ENCODE data around the gene CCDC188. TPM values are rescaled to one million over a fixed set of nuclear protein-coding genes. Genes with fewer than 3 reads are reported as not detected.

Gene CCDC188
- total and polyA plus RNA-seq, 9 of the 15 experiments (the other 6 are each of a cell fraction or from before 2014, with no cell fraction given) = not detected

DNA sequence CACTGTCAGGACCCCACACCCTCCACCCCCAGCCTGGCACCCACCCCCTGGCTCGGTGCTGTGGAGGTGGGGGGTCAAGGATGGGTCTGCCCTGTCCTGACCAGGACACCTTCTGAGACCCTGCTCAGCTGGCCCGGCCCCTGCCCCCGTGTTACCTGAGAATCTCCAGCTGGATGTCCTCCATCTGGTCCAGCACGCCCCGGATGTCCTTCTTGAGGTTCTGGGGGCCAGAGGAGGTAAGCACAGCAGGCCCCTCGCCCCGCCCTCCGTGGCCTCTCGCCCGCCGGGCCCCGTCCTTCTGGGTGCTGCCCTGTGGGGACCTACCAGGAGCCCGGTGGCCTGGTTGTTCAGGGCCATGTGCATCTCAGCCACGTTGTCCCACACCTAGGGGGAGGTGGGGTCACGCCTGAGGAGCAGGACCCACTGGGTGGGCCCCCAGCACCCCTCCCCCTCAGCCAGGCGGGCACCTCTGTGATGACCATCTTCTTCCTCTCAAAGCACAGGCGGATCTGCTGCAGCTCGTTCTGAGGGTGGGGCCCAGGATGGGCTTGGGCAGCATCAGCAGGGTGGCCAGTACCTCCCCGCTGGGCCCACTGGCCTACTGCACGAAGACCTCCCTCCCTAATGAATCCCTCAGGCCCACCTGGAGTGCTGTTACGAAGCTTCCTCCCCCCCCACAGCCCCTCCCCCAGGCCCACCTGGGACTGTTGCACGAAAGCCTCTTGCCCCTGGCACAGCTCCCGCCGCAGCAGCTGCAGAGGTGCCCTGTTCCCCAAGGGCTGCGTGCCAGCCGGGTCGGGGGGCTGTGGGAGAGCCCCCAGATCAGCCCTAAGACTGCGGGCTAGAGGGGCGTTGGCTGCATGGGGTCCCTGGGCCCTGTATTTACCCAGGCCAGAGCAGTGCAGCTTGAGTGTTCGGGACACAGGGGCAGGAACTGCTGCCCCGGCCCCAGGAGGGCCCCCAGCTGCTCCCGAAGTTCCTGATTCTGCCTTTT lies 1.3 kb downstream of the CCDC188 start:
- H3K27me3 ChIP-seq (ENCODE audit: control insufficient read depth in 2 of 2, insufficient read depth in 2 of 2, low read length in 2 of 2) = peaks cover 15 to 26% of the 10 kb centered on the region in 2 experiments; a peak in 4 of 5 replicates
- no peaks in the 10 kb centered on the region for H3K36me3 ChIP-seq (ENCODE audit: control insufficient read depth, insufficient read depth, low read length)
- intact Hi-C loops (cut with micrococcal nuclease) (loop anchor here (10.0 kb wide), 1 partner anchor 265 kb away; no protein-coding TSS in a partner anchor), in situ Hi-C loops (cut with MboI) (loop anchor here (25.0 kb wide), 1 partner anchor 538 kb away; no protein-coding TSS in a partner anchor)
- H3K9me3 ChIP-seq (replicated peaks; ENCODE audit: control insufficient read depth, insufficient read depth, low read depth, low read length) = no peaks in the 10 kb centered on the region
- POLR2A ChIA-PET = interaction anchor here (0.5 to 1.1 kb wide), 5 partner anchors 29 to 344 kb away, joined by 3 read pairs; partner anchors contain the start of gene TRMT2A
- H3K4me2 ChIP-seq (ENCODE audit: insufficient read depth, low read length) = no peak overlapping the region
- DNase-seq (ENCODE audit: extremely low read depth in 1 of 4, low spot score in 3 of 4) (no peak), FAIRE-seq (no peak), ATAC-seq (no peak)
- CTCF ChIA-PET (ENCODE audit: low intra/inter-chr PET ratio) = no interaction called here
- no peak overlapping the region for H3K27ac ChIP-seq (ENCODE audit: extremely low read depth, low read depth, low read length)
- H4K20me1 ChIP-seq (replicated peaks; ENCODE audit: control insufficient read depth, insufficient read depth, low read length) = peaks cover 27% of the 10 kb centered on the region
- H3K9me1 ChIP-seq (ENCODE audit: control insufficient read depth, insufficient read depth, low read length) = no peaks in the 10 kb centered on the region
- 16% methylated on average over 32 of the region's 32 CpGs for WGBS (ENCODE audit: insufficient coverage, low coverage, missing lambda C conversion rate)
- H3K4me3 ChIP-seq = no peak overlapping the region
- H3K4me1 ChIP-seq (replicated peaks in 1 of 2; ENCODE audit: control insufficient read depth in 2 of 2, insufficient read depth in 2 of 2, low read length in 2 of 2) = peaks cover 0 to 79% of the 10 kb centered on the region in 2 experiments; a peak in 2 of 5 replicates
- H2AFZ ChIP-seq (ENCODE audit: low read depth, low read length) = no peak overlapping the region
- BruUV-seq (replicated peaks) = no TSS peak
- peak overlapping the region in 1 of 2 experiments; percentile 63; a peak in 2 of 4 replicates for H3K9ac ChIP-seq (ENCODE audit: insufficient read depth in 1 of 2, low read depth in 2 of 2, low read length in 2 of 2)
- no peaks in the 10 kb centered on the region for H3K79me2 ChIP-seq (ENCODE audit: control insufficient read depth, insufficient read depth, low read length)
- TF ChIP-seq, protein P1, sequence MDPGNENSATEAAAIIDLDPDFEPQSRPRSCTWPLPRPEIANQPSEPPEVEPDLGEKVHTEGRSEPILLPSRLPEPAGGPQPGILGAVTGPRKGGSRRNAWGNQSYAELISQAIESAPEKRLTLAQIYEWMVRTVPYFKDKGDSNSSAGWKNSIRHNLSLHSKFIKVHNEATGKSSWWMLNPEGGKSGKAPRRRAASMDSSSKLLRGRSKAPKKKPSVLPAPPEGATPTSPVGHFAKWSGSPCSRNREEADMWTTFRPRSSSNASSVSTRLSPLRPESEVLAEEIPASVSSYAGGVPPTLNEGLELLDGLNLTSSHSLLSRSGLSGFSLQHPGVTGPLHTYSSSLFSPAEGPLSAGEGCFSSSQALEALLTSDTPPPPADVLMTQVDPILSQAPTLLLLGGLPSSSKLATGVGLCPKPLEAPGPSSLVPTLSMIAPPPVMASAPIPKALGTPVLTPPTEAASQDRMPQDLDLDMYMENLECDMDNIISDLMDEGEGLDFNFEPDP (CRISPR knock-in tag; IDR thresholded peaks at IDR 0.05) = no peak
- TF ChIP-seq, protein P2, sequence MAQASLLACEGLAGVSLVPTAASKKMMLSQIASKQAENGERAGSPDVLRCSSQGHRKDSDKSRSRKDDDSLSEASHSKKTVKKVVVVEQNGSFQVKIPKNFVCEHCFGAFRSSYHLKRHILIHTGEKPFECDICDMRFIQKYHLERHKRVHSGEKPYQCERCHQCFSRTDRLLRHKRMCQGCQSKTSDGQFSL (CRISPR knock-in tag; IDR thresholded peaks at IDR 0.05) = peak; percentile 88
- TF ChIP-seq, protein P2 (tag; IDR thresholded peaks at IDR 0.05) = peak in 1 of 2 experiments; percentile 45; a peak in 1 of 4 replicates
- TF ChIP-seq ATF1 (CRISPR knock-in tag; IDR thresholded peaks at IDR 0.05) (0 out of 2 replicates have a peak, but pooled peaks have one; percentile 5), ATF1 (tag; IDR thresholded peaks at IDR 0.05) (no peak), ETS2 (tag; IDR thresholded peaks at IDR 0.05; ENCODE audit: borderline replicate concordance, poor library complexity, severe bottlenecking) (no peak), IRF2 (CRISPR knock-in tag; IDR thresholded peaks at IDR 0.05) (no peak), ZNF174 (CRISPR knock-in tag; IDR thresholded peaks at IDR 0.05) (no peak)
- TF ChIP-seq, protein P3, sequence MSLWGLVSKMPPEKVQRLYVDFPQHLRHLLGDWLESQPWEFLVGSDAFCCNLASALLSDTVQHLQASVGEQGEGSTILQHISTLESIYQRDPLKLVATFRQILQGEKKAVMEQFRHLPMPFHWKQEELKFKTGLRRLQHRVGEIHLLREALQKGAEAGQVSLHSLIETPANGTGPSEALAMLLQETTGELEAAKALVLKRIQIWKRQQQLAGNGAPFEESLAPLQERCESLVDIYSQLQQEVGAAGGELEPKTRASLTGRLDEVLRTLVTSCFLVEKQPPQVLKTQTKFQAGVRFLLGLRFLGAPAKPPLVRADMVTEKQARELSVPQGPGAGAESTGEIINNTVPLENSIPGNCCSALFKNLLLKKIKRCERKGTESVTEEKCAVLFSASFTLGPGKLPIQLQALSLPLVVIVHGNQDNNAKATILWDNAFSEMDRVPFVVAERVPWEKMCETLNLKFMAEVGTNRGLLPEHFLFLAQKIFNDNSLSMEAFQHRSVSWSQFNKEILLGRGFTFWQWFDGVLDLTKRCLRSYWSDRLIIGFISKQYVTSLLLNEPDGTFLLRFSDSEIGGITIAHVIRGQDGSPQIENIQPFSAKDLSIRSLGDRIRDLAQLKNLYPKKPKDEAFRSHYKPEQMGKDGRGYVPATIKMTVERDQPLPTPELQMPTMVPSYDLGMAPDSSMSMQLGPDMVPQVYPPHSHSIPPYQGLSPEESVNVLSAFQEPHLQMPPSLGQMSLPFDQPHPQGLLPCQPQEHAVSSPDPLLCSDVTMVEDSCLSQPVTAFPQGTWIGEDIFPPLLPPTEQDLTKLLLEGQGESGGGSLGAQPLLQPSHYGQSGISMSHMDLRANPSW (CRISPR knock-in tag; IDR thresholded peaks at IDR 0.05) = 0 out of 2 replicates have a peak, but pooled peaks have one; percentile 71
- TF ChIP-seq, protein P4, sequence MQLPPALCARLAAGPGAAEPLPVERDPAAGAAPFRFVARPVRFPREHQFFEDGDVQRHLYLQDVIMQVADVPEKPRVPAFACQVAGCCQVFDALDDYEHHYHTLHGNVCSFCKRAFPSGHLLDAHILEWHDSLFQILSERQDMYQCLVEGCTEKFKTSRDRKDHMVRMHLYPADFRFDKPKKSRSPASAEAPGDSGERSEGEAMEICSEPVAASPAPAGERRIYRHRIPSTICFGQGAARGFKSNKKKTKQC (CRISPR knock-in tag; IDR thresholded peaks at IDR 0.05) = peak; percentile 33; the same call in 1 of the 2 replicates
- TF ChIP-seq, protein P5, sequence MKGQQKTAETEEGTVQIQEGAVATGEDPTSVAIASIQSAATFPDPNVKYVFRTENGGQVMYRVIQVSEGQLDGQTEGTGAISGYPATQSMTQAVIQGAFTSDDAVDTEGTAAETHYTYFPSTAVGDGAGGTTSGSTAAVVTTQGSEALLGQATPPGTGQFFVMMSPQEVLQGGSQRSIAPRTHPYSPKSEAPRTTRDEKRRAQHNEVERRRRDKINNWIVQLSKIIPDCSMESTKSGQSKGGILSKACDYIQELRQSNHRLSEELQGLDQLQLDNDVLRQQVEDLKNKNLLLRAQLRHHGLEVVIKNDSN (CRISPR knock-in tag; IDR thresholded peaks at IDR 0.05) = 0 out of 2 replicates have a peak, but pooled peaks have one; percentile 4
- TF ChIP-seq, protein P6, sequence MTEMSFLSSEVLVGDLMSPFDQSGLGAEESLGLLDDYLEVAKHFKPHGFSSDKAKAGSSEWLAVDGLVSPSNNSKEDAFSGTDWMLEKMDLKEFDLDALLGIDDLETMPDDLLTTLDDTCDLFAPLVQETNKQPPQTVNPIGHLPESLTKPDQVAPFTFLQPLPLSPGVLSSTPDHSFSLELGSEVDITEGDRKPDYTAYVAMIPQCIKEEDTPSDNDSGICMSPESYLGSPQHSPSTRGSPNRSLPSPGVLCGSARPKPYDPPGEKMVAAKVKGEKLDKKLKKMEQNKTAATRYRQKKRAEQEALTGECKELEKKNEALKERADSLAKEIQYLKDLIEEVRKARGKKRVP (CRISPR knock-in tag; IDR thresholded peaks at IDR 0.05) = no peak
